K562 (cell line): ENCODE measurements around the gene TSC1. TPM values are rescaled to one million over a fixed set of nuclear protein-coding genes. Genes with fewer than 3 reads are reported as not detected.

Experiments
- ZNF444 ChIP-seq: fragments of 250-450 bp; sonication (Bioruptor Pico); IDR thresholded peaks from 2 replicates; pipeline ENCODE4 v1.4.0; 2020; ENCODE audit warnings: mild to moderate bottlenecking, moderate library complexity
- polyA plus RNA-seq, 8 experiments: library from polyadenylated mRNA; depleted of rRNA in 4 of 8; stranded (reverse) in 5 of 8; unstranded in 3 of 8; fragments of >200 nt; fragmentation: Nextera tagmentation in 2 of 8; fragmentation: Illumina TruSeq in 1 of 8; extraction: Ambion mirVana in 2 of 8; extraction: Trizol in 1 of 8; gene quantifications; 2 replicates each; pipeline versions ENCODE4 v1.2.1 to v1.2.3, GENCODE V29; 2011 to 2014; ENCODE audit warnings: inconsistent platforms in 1 of 8, missing spikeins in 1 of 8
- total RNA-seq, 7 experiments: library from RNA; depleted of rRNA in 6 of 7; stranded (reverse); fragments of >200 nt in 6 of 7; fragmentation: Illumina TruSeq in 2 of 7; extraction: Trizol in 2 of 7; gene quantifications; 2 replicates each; pipeline versions ENCODE4 v1.2.1 to v1.2.3, GENCODE V29; 2011 to 2021; ENCODE audit warnings: low replicate concordance in 1 of 7
- TF ChIP-seq, protein P1 (sequence below), 2 experiments: fragments of 450-650 bp in 1 of 2; IDR thresholded peaks; 2 replicates each; pipeline ENCODE4 v1.6.1; 2011 to 2017; ENCODE audit warnings: low read depth in 2 of 2, antibody characterized with exemption in 1 of 2, borderline replicate concordance in 1 of 2, low read length in 1 of 2, mild to moderate bottlenecking in 1 of 2, mixed read lengths in 1 of 2; ENCODE audit not compliant: control insufficient read depth in 1 of 2
- TF ChIP-seq, protein P2 (sequence below): sonication (generic); formaldehyde crosslinking; IDR thresholded peaks from 2 replicates; pipeline ENCODE4 v1.8.1; 2023; ENCODE audit warnings: mild to moderate bottlenecking, missing genetic modification reagents
- TF ChIP-seq, protein P3 (sequence below): fragments of 450-650 bp; IDR thresholded peaks from 2 replicates; pipeline ENCODE4 v1.6.1; 2016; ENCODE audit warnings: mild to moderate bottlenecking, moderate library complexity

Gene TSC1
- total and polyA plus RNA-seq, 9 of the 15 experiments (the other 6 are each of a cell fraction or from before 2014, with no cell fraction given) = 6.9 to 37.6 (median 18.6) TPM

- TF ChIP-seq, protein P1, sequence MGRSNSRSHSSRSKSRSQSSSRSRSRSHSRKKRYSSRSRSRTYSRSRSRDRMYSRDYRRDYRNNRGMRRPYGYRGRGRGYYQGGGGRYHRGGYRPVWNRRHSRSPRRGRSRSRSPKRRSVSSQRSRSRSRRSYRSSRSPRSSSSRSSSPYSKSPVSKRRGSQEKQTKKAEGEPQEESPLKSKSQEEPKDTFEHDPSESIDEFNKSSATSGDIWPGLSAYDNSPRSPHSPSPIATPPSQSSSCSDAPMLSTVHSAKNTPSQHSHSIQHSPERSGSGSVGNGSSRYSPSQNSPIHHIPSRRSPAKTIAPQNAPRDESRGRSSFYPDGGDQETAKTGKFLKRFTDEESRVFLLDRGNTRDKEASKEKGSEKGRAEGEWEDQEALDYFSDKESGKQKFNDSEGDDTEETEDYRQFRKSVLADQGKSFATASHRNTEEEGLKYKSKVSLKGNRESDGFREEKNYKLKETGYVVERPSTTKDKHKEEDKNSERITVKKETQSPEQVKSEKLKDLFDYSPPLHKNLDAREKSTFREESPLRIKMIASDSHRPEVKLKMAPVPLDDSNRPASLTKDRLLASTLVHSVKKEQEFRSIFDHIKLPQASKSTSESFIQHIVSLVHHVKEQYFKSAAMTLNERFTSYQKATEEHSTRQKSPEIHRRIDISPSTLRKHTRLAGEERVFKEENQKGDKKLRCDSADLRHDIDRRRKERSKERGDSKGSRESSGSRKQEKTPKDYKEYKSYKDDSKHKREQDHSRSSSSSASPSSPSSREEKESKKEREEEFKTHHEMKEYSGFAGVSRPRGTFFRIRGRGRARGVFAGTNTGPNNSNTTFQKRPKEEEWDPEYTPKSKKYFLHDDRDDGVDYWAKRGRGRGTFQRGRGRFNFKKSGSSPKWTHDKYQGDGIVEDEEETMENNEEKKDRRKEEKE (IDR thresholded peaks at IDR 0.05; ENCODE audit: borderline replicate concordance in 1 of 2, control insufficient read depth in 1 of 2, low read depth in 2 of 2, low read length in 1 of 2) = no peak
- TF ChIP-seq, protein P2, sequence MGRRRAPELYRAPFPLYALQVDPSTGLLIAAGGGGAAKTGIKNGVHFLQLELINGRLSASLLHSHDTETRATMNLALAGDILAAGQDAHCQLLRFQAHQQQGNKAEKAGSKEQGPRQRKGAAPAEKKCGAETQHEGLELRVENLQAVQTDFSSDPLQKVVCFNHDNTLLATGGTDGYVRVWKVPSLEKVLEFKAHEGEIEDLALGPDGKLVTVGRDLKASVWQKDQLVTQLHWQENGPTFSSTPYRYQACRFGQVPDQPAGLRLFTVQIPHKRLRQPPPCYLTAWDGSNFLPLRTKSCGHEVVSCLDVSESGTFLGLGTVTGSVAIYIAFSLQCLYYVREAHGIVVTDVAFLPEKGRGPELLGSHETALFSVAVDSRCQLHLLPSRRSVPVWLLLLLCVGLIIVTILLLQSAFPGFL = no peak
- peak; percentile 85 for TF ChIP-seq ZNF444
- TF ChIP-seq, protein P3, sequence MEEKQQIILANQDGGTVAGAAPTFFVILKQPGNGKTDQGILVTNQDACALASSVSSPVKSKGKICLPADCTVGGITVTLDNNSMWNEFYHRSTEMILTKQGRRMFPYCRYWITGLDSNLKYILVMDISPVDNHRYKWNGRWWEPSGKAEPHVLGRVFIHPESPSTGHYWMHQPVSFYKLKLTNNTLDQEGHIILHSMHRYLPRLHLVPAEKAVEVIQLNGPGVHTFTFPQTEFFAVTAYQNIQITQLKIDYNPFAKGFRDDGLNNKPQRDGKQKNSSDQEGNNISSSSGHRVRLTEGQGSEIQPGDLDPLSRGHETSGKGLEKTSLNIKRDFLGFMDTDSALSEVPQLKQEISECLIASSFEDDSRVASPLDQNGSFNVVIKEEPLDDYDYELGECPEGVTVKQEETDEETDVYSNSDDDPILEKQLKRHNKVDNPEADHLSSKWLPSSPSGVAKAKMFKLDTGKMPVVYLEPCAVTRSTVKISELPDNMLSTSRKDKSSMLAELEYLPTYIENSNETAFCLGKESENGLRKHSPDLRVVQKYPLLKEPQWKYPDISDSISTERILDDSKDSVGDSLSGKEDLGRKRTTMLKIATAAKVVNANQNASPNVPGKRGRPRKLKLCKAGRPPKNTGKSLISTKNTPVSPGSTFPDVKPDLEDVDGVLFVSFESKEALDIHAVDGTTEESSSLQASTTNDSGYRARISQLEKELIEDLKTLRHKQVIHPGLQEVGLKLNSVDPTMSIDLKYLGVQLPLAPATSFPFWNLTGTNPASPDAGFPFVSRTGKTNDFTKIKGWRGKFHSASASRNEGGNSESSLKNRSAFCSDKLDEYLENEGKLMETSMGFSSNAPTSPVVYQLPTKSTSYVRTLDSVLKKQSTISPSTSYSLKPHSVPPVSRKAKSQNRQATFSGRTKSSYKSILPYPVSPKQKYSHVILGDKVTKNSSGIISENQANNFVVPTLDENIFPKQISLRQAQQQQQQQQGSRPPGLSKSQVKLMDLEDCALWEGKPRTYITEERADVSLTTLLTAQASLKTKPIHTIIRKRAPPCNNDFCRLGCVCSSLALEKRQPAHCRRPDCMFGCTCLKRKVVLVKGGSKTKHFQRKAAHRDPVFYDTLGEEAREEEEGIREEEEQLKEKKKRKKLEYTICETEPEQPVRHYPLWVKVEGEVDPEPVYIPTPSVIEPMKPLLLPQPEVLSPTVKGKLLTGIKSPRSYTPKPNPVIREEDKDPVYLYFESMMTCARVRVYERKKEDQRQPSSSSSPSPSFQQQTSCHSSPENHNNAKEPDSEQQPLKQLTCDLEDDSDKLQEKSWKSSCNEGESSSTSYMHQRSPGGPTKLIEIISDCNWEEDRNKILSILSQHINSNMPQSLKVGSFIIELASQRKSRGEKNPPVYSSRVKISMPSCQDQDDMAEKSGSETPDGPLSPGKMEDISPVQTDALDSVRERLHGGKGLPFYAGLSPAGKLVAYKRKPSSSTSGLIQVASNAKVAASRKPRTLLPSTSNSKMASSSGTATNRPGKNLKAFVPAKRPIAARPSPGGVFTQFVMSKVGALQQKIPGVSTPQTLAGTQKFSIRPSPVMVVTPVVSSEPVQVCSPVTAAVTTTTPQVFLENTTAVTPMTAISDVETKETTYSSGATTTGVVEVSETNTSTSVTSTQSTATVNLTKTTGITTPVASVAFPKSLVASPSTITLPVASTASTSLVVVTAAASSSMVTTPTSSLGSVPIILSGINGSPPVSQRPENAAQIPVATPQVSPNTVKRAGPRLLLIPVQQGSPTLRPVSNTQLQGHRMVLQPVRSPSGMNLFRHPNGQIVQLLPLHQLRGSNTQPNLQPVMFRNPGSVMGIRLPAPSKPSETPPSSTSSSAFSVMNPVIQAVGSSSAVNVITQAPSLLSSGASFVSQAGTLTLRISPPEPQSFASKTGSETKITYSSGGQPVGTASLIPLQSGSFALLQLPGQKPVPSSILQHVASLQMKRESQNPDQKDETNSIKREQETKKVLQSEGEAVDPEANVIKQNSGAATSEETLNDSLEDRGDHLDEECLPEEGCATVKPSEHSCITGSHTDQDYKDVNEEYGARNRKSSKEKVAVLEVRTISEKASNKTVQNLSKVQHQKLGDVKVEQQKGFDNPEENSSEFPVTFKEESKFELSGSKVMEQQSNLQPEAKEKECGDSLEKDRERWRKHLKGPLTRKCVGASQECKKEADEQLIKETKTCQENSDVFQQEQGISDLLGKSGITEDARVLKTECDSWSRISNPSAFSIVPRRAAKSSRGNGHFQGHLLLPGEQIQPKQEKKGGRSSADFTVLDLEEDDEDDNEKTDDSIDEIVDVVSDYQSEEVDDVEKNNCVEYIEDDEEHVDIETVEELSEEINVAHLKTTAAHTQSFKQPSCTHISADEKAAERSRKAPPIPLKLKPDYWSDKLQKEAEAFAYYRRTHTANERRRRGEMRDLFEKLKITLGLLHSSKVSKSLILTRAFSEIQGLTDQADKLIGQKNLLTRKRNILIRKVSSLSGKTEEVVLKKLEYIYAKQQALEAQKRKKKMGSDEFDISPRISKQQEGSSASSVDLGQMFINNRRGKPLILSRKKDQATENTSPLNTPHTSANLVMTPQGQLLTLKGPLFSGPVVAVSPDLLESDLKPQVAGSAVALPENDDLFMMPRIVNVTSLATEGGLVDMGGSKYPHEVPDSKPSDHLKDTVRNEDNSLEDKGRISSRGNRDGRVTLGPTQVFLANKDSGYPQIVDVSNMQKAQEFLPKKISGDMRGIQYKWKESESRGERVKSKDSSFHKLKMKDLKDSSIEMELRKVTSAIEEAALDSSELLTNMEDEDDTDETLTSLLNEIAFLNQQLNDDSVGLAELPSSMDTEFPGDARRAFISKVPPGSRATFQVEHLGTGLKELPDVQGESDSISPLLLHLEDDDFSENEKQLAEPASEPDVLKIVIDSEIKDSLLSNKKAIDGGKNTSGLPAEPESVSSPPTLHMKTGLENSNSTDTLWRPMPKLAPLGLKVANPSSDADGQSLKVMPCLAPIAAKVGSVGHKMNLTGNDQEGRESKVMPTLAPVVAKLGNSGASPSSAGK = no peak
Observed at GRCh38 chr9:132984202-132985070, 40.0 kb upstream of the TSC1 start (continued).
